IMR-90 (cell line): ENCODE results near the gene GNAT2. TPM values are rescaled to one million over a fixed set of nuclear protein-coding genes. Genes with fewer than 3 reads are reported as not detected.

Experiments used
- ATAC-seq: fragments of 200-7000 bp; cut with Tn5 transposase; 2 replicates; pipeline ENCODE4 v1.9.1; 2020; ENCODE audit warnings: low read depth, mild to moderate bottlenecking, moderate library complexity
- BruUV-seq: library from RNA; stranded (reverse); fragments of 400-500 nt; replicated peaks from 2 replicates; lab custom pipeline; 2021; lab: Mats Ljungman, UMichigan
- CTCF ChIA-PET: fragments of 300-600 bp; formaldehyde crosslinking; extraction: SDS; loops from one replicate; lab custom pipeline; 2021; ENCODE audit warnings: antibody characterized with exemption; lab: Yijun Ruan, JAX
- POLR2A ChIA-PET: fragments of 300-600 bp; sonication (Branson Sonifier 250); formaldehyde crosslinking; loops from one replicate; lab custom pipeline; 2022; ENCODE audit warnings: antibody characterized with exemption; ENCODE audit not compliant: unreplicated experiment; lab: Charles Lee
- DNase-seq: peaks from one replicate; pipeline ENCODE4 v3.0.0; 2013
- H2AFZ ChIP-seq: replicated peaks from 2 replicates; pipeline ENCODE3; 2013; ENCODE audit warnings: low read length, mild to moderate bottlenecking; ENCODE audit not compliant: poor library complexity
- H2AK5ac ChIP-seq: 2 replicates; pipeline ENCODE4 v1.6.1; 2013; ENCODE audit warnings: low read depth, low read length, inconsistent platforms
- H2AK9ac ChIP-seq: replicated peaks from 2 replicates; pipeline ENCODE3; 2013; ENCODE audit warnings: mild to moderate bottlenecking, low read depth, low read length, moderate library complexity; ENCODE audit not compliant: poor library complexity
- H2BK120ac ChIP-seq: 2 replicates; pipeline ENCODE4 v1.6.1; 2013; ENCODE audit warnings: low read depth, low read length, inconsistent platforms
- H2BK15ac ChIP-seq: 3 replicates; pipeline ENCODE4 v1.6.1; 2013; ENCODE audit warnings: low read depth, low read length, inconsistent platforms
- H2BK20ac ChIP-seq: 2 replicates; pipeline ENCODE4 v1.6.1; 2013; ENCODE audit warnings: low read depth, mild to moderate bottlenecking, inconsistent platforms, low read length, moderate library complexity
- H2BK5ac ChIP-seq: 2 replicates; pipeline ENCODE4 v1.6.1; 2013; ENCODE audit warnings: mild to moderate bottlenecking, low read depth, low read length, inconsistent platforms; ENCODE audit not compliant: poor library complexity, severe bottlenecking
- H3K14ac ChIP-seq: replicated peaks from 2 replicates; pipeline ENCODE4 v1.6.1; 2013; ENCODE audit warnings: low read depth, low read length, inconsistent platforms
- H3K18ac ChIP-seq: 2 replicates; pipeline ENCODE4 v1.6.1; 2013; ENCODE audit warnings: low read depth, low read length, control low read depth
- H3K23ac ChIP-seq: 2 replicates; pipeline ENCODE4 v1.6.1; 2013; ENCODE audit warnings: low read depth, low read length, inconsistent platforms
- H3K27ac ChIP-seq: 2 replicates; pipeline ENCODE4 v1.5.1; 2013; ENCODE audit warnings: mild to moderate bottlenecking, control low read depth, low read length; ENCODE audit not compliant: insufficient read depth
- H3K27me3 ChIP-seq: 2 replicates; pipeline ENCODE4 v1.6.1; 2013; ENCODE audit warnings: low read length; ENCODE audit not compliant: control insufficient read depth, insufficient read depth
- H3K36me3 ChIP-seq: 2 replicates; pipeline ENCODE4 v1.6.1; 2013; ENCODE audit warnings: low read length, mixed read lengths; ENCODE audit not compliant: control insufficient read depth, insufficient read depth
- H3K4ac ChIP-seq: 2 replicates; pipeline ENCODE4 v1.6.1; 2013; ENCODE audit warnings: low read depth, low read length, inconsistent platforms
- H3K4me1 ChIP-seq: 2 replicates; pipeline ENCODE4 v1.6.1; 2013; ENCODE audit warnings: low read length, mixed read lengths; ENCODE audit not compliant: control insufficient read depth, insufficient read depth
- H3K4me2 ChIP-seq: 2 replicates; pipeline ENCODE4 v1.6.1; 2013; ENCODE audit warnings: low read depth, mild to moderate bottlenecking, control low read depth, low read length, moderate library complexity
- H3K4me3 ChIP-seq: 2 replicates; pipeline ENCODE4 v1.5.1; 2013; ENCODE audit warnings: low read depth, mild to moderate bottlenecking, control low read depth, low read length, moderate library complexity; ENCODE audit not compliant: insufficient read depth
- H3K56ac ChIP-seq: 2 replicates; pipeline ENCODE4 v1.6.1; 2013; ENCODE audit warnings: low read length, inconsistent platforms; ENCODE audit not compliant: insufficient read depth; ENCODE audit errors: extremely low read depth
- H3K79me1 ChIP-seq, 2 experiments: 2 replicates each; pipeline ENCODE4 v1.6.1; 2013; ENCODE audit warnings: low read length in 2 of 2, inconsistent platforms in 1 of 2, low read depth in 1 of 2
- H3K9ac ChIP-seq: 2 replicates; pipeline ENCODE4 v1.6.1; 2013; ENCODE audit warnings: low read depth, low read length, control low read depth
- H3K9me1 ChIP-seq: 2 replicates; pipeline ENCODE4 v1.6.1; 2013; ENCODE audit warnings: low read length, inconsistent platforms; ENCODE audit not compliant: insufficient read depth
- H3K9me3 ChIP-seq: 2 replicates; pipeline ENCODE4 v1.6.1; 2013; ENCODE audit warnings: low read length; ENCODE audit not compliant: control insufficient read depth, insufficient read depth
- H4K20me1 ChIP-seq: 2 replicates; pipeline ENCODE4 v1.6.1; 2013; ENCODE audit warnings: low read length, inconsistent platforms; ENCODE audit not compliant: insufficient read depth
- H4K5ac ChIP-seq: 2 replicates; pipeline ENCODE4 v1.6.1; 2013; ENCODE audit warnings: mild to moderate bottlenecking, low read depth, low read length, control low read depth
- H4K8ac ChIP-seq, 2 experiments: 2 replicates each; pipeline ENCODE4 v1.6.1; 2013; ENCODE audit warnings: low read depth in 2 of 2, low read length in 2 of 2, control low read depth in 1 of 2, inconsistent platforms in 1 of 2
- H4K91ac ChIP-seq: 2 replicates; pipeline ENCODE4 v1.6.1; 2013; ENCODE audit warnings: low read depth, low read length, inconsistent platforms; ENCODE audit not compliant: insufficient read depth
- FOS ChIP-seq: fragments of 150-350 bp; IDR thresholded peaks from 2 replicates; pipeline ENCODE4 v1.6.1; 2016; ENCODE audit warnings: low read depth, low read length
- MAFK ChIP-seq: IDR thresholded peaks from 2 replicates; pipeline ENCODE4 v1.6.1; 2012; ENCODE audit warnings: low read depth, low read length, improper control_type of control experiment
- NFE2L2 ChIP-seq: fragments of 150-350 bp; IDR thresholded peaks from 2 replicates; pipeline ENCODE4 v1.6.1; 2016; ENCODE audit warnings: low read depth, mild to moderate bottlenecking, low read length
- RAD21 ChIP-seq: IDR thresholded peaks from 2 replicates; pipeline ENCODE4 v1.6.1; 2012; ENCODE audit warnings: low read length, improper control_type of control experiment
- RFX5 ChIP-seq: IDR thresholded peaks from 2 replicates; pipeline ENCODE4 v1.8.0; 2012; ENCODE audit warnings: low read depth, mild to moderate bottlenecking, low read length, moderate library complexity
- SMC3 ChIP-seq: fragments of 150-350 bp; IDR thresholded peaks from 2 replicates; pipeline ENCODE4 v1.6.1; 2016; ENCODE audit warnings: low read depth, mild to moderate bottlenecking, antibody characterized with exemption, low read length, moderate library complexity
- WGBS, 2 experiments: methylation state at CpG; one replicate each; pipeline versions ENCODE4 v1.1.5 to v1.1.7; 2013; ENCODE audit warnings: missing lambda C conversion rate in 2 of 2; ENCODE audit not compliant: insufficient read length in 1 of 2; ENCODE audit errors: extremely low coverage in 2 of 2; 5-methylcytosine and 5-hydroxymethylcytosine counted together
- dilution Hi-C: fragments of 300-500 bp; cut with HindIII; formaldehyde crosslinking; loops from one replicate; pipeline ENCODE4 v1.14.3; 2018; ENCODE audit warnings: low sequenced_read_pairs; ENCODE audit not compliant: unreplicated experiment
- in situ Hi-C: fragments of 300-500 bp; cut with MboI; formaldehyde crosslinking; loops from 3 replicates; pipeline ENCODE4 v1.14.3; 2019; ENCODE audit warnings: low sequenced_read_pairs, inconsistent platforms, mixed read lengths
- intact Hi-C: fragments of 100-400 bp; cut with micrococcal nuclease; formaldehyde crosslinking; loops from 2 replicates; pipeline ENCODE4 v1.10.0; 2022
- polyA plus RNA-seq, 3 experiments: library from polyadenylated mRNA; depleted of rRNA; stranded (reverse); fragments of >200 nt; gene quantifications; 2 replicates each; pipeline ENCODE4 v1.2.3, GENCODE V29; 2012; ENCODE audit warnings: low replicate concordance in 1 of 3
- total RNA-seq: library from RNA; depleted of rRNA; stranded (reverse); fragments of >200 nt; gene quantifications from 2 replicates; pipeline ENCODE4 v1.2.3, GENCODE V29; 2012

The GNAT2 gene
- total and polyA plus RNA-seq, 2 of the 4 experiments (the other 2 are of a cell fraction) = 0.17 to 0.36 TPM

- no peak overlapping the region for H3K56ac ChIP-seq
- no TSS peak for BruUV-seq
- no peak overlapping the region for H2AK5ac ChIP-seq
- H2BK15ac ChIP-seq = no peak overlapping the region
- H3K14ac ChIP-seq = no peak overlapping the region
- no peak overlapping the region for H4K8ac ChIP-seq
- H3K4me1 ChIP-seq = peaks cover 3% of the 10 kb centered on the region
- H3K27ac ChIP-seq = no peak overlapping the region
- H2AK9ac ChIP-seq = peak overlapping the region; percentile 42
- H2AFZ ChIP-seq = no peak overlapping the region
- no peaks in the 10 kb centered on the region for H3K27me3 ChIP-seq
- peaks cover 16% of the 10 kb centered on the region; the same call in 1 of the 2 replicates for H3K36me3 ChIP-seq
- H4K91ac ChIP-seq = no peak overlapping the region
- in situ Hi-C loops = no loop called here
- H3K79me1 ChIP-seq = peaks cover 0 to 10% of the 10 kb centered on the region in 2 experiments; a peak in 3 of 4 replicates
- no peak overlapping the region for H2BK5ac ChIP-seq
- H2BK120ac ChIP-seq = no peak overlapping the region
- H3K4ac ChIP-seq = no peak overlapping the region
- H3K4me2 ChIP-seq = no peak overlapping the region
- ATAC-seq (no peak), DNase-seq (peak; percentile 43)
- POLR2A ChIA-PET = no interaction called here
- CTCF ChIA-PET = no interaction called here
- H4K5ac ChIP-seq = no peak overlapping the region
- H2BK20ac ChIP-seq = no peak overlapping the region
- intact Hi-C loops = no loop called here
- no peak for TF ChIP-seq RAD21
- no peak for TF ChIP-seq NFE2L2
- TF ChIP-seq RFX5 = no peak
- no peak for TF ChIP-seq SMC3
- no peak for TF ChIP-seq MAFK
- no peak for TF ChIP-seq FOS
- no peaks in the 10 kb centered on the region for H4K20me1 ChIP-seq
- no peak overlapping the region for H3K4me3 ChIP-seq
- H3K18ac ChIP-seq = no peak overlapping the region
- H3K9me1 ChIP-seq = peaks cover 12% of the 10 kb centered on the region
- H3K9me3 ChIP-seq = no peaks in the 10 kb centered on the region
- WGBS, 2 experiments = 100% methylated on average over 2 of the region's 5 CpGs; no CpG with 5 or more reads in 1 of the 2 experiments
- no peak overlapping the region for H3K23ac ChIP-seq
- dilution Hi-C loops = no loop called here
- H3K9ac ChIP-seq = no peak overlapping the region
Measured at GRCh38 chr1:109659997-109660690, 40.7 kb upstream of the GNAT2 start.
